Mesothelial cell of epicardium (in vitro differentiated cells): ENCODE results near the gene RABGAP1. TPM values are rescaled to one million over a fixed set of nuclear protein-coding genes. Genes with fewer than 3 reads are reported as not detected.
"Not testable (repeated sequence)": the region's sequence is repeated elsewhere in the genome, so short reads cannot be mapped to it uniquely, and the experiment has no call there.

Source experiments
- DNase-seq, 2 experiments: peaks; one replicate each; pipeline ENCODE4 v3.0.0; 2021; ENCODE audit warnings: low spot score in 2 of 2; ENCODE audit not compliant: unreplicated experiment in 2 of 2
- H3K27ac Mint-ChIP-seq: 2 replicates; pipeline ENCODE4 v1.8.0; 2021; ENCODE audit warnings: mixed read lengths
- H3K27me3 Mint-ChIP-seq: 2 replicates; pipeline ENCODE4 v1.8.0; 2021; ENCODE audit warnings: low read depth, mixed read lengths
- H3K36me3 Mint-ChIP-seq: 2 replicates; pipeline ENCODE4 v1.8.0; 2021; ENCODE audit warnings: mixed read lengths
- H3K4me1 Mint-ChIP-seq: 2 replicates; pipeline ENCODE4 v1.8.0; 2021; ENCODE audit warnings: mixed read lengths
- H3K4me3 Mint-ChIP-seq: 2 replicates; pipeline ENCODE4 v1.8.0; 2021; ENCODE audit warnings: mild to moderate bottlenecking, moderate library complexity, mixed read lengths
- H3K9me3 Mint-ChIP-seq: 2 replicates; pipeline ENCODE4 v1.8.0; 2021; ENCODE audit warnings: mixed read lengths
- total RNA-seq: library from RNA; stranded (reverse); gene quantifications from 3 replicates; pipeline ENCODE4 v1.2.1, GENCODE V29; 2021
- TF ChIP-seq, protein P1 (sequence below): fragments of 200-600 bp; sonication (generic); IDR thresholded peaks from one replicate; pipeline ENCODE4 v1.5.0; 2021; ENCODE audit warnings: antibody characterized with exemption; ENCODE audit not compliant: unreplicated experiment

RABGAP1 gene
- 79.6 to 88.1 TPM (median 84.5 TPM) in 3 replicates for total RNA-seq

DNA sequence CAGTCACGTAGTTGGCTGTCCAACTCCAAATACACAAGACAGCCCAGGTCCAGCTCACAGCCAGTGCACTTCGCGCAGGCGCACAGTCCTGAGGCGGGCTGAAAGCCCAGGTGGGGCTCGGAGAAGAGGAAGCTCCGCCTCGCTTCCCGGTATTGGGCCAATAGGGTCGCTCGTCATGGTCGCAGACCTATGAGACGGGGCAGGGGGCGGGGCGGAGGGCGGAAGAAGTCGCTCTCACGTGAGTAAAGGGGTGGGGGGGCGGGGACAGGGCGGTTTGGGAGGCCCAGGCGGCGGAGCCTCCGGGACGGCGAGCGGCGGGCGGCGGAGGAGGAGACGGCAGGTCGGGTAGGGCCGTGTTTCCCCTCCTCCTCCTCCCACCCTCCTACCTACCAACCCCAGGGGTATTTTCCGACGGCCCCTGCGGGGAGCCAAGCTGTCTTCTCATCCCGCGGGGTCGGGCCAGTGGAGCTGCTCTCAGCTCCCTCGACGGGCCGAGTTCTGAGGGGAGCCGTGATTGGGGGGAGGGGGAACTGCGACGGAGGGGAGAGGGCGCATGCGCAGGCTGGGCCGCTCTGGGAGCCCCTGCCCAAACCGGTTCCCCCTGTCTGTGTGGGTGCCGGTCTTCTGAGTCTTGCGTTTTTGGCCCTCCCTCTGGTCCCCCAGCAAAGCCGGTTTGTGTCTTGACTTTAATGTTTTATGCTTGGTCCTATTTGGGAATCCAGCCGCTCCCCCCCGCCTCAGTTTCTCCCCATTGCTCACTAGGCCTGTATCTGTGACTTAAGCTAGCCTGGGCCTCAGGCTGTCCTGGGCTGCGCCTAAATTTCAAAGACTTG is at the start of gene RABGAP1:
Gene RABGAP1, plus strand, starts transcription at position 272 of the 833 bp plus-strand sequence. CDS start 16,040 bp downstream, outside the sequence.
- H3K4me1 Mint-ChIP-seq: peaks cover 29% of the 10 kb centered on the region
- DNase-seq: peak; percentile 97 to 100
- no peaks in the 10 kb centered on the region for H3K9me3 Mint-ChIP-seq
- peak within 1 kb of the TSS; percentile 98 for H3K27ac Mint-ChIP-seq
- TF ChIP-seq, protein P1, sequence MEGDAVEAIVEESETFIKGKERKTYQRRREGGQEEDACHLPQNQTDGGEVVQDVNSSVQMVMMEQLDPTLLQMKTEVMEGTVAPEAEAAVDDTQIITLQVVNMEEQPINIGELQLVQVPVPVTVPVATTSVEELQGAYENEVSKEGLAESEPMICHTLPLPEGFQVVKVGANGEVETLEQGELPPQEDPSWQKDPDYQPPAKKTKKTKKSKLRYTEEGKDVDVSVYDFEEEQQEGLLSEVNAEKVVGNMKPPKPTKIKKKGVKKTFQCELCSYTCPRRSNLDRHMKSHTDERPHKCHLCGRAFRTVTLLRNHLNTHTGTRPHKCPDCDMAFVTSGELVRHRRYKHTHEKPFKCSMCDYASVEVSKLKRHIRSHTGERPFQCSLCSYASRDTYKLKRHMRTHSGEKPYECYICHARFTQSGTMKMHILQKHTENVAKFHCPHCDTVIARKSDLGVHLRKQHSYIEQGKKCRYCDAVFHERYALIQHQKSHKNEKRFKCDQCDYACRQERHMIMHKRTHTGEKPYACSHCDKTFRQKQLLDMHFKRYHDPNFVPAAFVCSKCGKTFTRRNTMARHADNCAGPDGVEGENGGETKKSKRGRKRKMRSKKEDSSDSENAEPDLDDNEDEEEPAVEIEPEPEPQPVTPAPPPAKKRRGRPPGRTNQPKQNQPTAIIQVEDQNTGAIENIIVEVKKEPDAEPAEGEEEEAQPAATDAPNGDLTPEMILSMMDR: no peak
- no peaks in the 10 kb centered on the region for H3K27me3 Mint-ChIP-seq
- peak within 1 kb of the TSS; percentile 92 for H3K4me3 Mint-ChIP-seq
- peaks cover 14% of the 10 kb centered on the region for H3K36me3 Mint-ChIP-seq

DNA sequence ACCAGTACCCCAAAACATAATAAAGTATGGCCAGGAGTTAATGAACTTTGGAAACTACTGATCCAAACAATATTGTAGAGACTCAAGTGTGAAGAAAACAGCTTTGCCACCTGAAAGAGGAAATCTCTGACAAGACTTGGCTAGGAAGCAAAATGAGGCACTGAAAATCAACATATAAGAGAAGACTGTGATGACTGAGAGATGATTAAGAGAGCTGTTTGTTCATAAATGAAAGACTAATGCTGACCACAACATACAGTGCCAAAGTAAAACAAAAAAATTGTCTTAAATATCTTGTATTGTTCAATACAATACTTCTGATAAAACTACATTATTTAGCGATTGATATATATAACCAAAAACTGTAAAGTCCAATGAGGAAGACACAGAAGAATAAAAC is 42.9 kb upstream of the RABGAP1 start:
- peaks cover 15% of the 10 kb centered on the region for H3K36me3 Mint-ChIP-seq
- H3K27ac Mint-ChIP-seq: peak overlapping the region; percentile 55
- H3K27me3 Mint-ChIP-seq: no peaks in the 10 kb centered on the region
- no peak overlapping the region for H3K4me3 Mint-ChIP-seq
- no peak for DNase-seq
- H3K9me3 Mint-ChIP-seq: no peaks in the 10 kb centered on the region
- peaks cover 15% of the 10 kb centered on the region for H3K4me1 Mint-ChIP-seq
- TF ChIP-seq, protein P1: no peak

DNA sequence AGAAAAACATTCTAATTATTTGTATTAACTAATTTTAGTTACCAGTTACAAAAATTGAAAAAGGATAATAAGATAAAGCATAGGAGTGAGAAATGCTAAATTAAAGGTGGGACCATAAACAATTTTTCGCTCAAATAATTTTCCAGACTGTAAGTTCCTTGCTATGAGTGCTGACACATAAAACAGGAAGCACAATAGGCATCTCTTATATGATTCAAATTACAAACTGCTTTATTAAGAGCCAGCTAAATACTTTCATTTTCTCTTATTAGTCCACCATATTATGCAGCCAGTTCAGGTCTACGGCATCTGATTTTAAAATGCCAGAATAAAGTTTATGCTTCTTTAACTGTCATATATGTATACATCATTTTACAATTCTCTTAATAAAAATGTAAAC is 40.0 kb upstream of the RABGAP1 start:
- TF ChIP-seq, protein P1: no peak
- no peaks in the 10 kb centered on the region for H3K27me3 Mint-ChIP-seq
- peaks cover 2% of the 10 kb centered on the region for H3K36me3 Mint-ChIP-seq
- peaks cover 30% of the 10 kb centered on the region for H3K4me1 Mint-ChIP-seq
- no peak for DNase-seq
- no peak overlapping the region for H3K27ac Mint-ChIP-seq
- no peaks in the 10 kb centered on the region for H3K9me3 Mint-ChIP-seq
- no peak overlapping the region for H3K4me3 Mint-ChIP-seq

DNA sequence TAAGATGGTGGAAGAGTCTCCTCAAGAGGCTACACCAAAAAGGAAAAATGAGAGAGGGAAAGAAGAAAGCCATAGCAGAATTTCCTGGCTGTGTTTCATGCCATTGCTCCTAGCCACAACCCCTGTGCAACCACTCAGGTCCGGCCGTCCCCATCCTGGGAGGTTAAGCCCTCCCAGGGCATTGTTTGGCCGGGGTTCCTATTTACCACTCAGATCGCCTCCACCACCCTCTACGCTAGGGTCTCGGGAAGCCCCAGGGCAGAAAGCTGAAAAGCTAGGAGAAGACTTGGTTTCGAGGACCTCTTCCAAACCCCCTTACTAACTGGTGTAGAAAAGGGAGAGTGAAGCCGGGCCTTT is 36.4 kb upstream of the RABGAP1 start:
- Mint-ChIP-seq H3K4me1 (peaks cover 28% of the 10 kb centered on the region), H3K9me3 (no peaks in the 10 kb centered on the region), H3K27me3 (no peaks in the 10 kb centered on the region), H3K4me3 (peak overlapping the region; percentile 90), H3K27ac (peak overlapping the region; percentile 98), H3K36me3 (peaks cover 2% of the 10 kb centered on the region)
- no peak for DNase-seq
- TF ChIP-seq, protein P1: no peak

DNA sequence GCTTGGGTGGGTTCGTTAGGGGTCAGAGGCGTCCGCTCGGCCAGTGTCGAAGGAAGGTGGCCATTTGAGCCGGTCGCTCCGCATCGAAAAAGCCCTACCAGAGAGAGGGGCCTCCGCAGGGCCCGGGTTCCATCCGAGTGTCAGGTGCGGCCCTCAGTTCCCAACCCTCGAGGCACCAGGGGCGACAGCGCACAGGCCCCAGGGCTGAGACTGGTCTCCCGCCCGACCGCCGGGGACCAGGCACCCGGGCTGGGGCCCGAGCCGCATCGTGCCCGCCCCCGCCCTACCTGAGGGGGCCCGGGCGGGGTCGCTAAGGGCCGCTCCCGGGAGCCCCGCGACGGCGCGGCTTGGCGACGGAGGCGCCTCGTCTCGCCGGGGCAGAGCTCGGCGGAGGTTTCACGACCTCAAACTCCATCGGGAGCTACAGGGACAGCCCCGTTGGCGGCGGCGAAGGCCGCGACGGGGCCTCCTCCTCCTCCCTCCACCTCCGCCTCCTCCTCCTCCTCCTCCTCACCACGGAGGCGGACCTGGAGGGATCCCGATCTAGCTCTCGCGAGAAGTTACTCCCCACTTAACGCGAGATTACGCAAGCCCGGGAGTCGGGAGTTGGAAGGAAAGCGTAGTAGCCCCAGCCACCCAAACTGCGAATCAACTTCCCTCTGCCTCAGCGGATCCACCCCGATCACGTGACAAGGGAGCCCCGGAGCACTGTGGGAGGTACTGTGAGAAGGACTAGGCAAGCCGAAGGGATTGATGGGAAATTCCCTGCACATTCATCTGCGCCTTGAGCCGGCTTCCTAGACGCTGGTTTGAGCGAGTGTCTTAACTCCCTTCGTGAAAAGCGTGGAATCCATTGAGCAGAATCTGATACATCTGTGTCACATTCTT is 35.8 kb upstream of the RABGAP1 start, which contains the start of gene RC3H2:
Gene RC3H2, minus strand, starts transcription at position 537 of the 888 bp plus-strand sequence. CDS start 7,850 bp downstream, outside the sequence.
- Mint-ChIP-seq H3K27me3 (no peaks in the 10 kb centered on the region), H3K4me1 (peaks cover 24% of the 10 kb centered on the region), H3K9me3 (no peaks in the 10 kb centered on the region), H3K4me3 (peak within 1 kb of the TSS; percentile 90), H3K27ac (peak within 1 kb of the TSS; percentile 99), H3K36me3 (peaks cover 5% of the 10 kb centered on the region)
- TF ChIP-seq, protein P1: no peak
- DNase-seq: peak; percentile 95 to 97

DNA sequence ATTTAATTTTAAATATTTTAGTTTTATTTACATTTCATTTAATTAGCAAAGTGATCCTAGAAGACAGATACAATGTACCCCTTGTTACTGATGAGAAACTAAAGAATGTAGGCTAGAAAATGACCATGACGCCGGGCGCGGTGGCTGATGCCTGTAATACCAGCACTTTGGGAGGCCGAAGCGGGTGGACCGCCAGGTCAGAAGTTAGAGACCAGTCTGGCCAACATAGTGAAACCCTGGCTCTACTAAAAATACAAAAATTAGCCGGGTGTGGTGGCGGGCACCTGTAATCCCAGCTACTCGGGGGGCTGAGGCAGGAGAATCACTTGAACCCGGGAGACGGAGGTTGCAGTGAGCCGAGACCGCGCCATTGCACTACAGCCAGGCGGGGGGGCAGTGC is 34.7 kb upstream of the RABGAP1 start:
- not testable (repeated sequence) for H3K27ac Mint-ChIP-seq, H3K9me3 Mint-ChIP-seq

More for the DNA sequence above, 34.7 kb upstream of the RABGAP1 start:
- not testable (repeated sequence) for H3K4me3 Mint-ChIP-seq, DNase-seq, H3K36me3 Mint-ChIP-seq, H3K27me3 Mint-ChIP-seq
- H3K4me1 Mint-ChIP-seq: peaks cover 21% of the 10 kb centered on the region
